Hematopoietic multipotent progenitor cell treated with erythropoietin and hydrocortisone succinate and interleukin-3 and kit ligand, for 4 days (in vitro differentiated cells): ENCODE measurements around the gene MAPRE3.

Experiments
- DNase-seq: peaks from one replicate; pipeline ENCODE4 v3.0.0-alpha.2; 2015

Gene MAPRE3

DNA sequence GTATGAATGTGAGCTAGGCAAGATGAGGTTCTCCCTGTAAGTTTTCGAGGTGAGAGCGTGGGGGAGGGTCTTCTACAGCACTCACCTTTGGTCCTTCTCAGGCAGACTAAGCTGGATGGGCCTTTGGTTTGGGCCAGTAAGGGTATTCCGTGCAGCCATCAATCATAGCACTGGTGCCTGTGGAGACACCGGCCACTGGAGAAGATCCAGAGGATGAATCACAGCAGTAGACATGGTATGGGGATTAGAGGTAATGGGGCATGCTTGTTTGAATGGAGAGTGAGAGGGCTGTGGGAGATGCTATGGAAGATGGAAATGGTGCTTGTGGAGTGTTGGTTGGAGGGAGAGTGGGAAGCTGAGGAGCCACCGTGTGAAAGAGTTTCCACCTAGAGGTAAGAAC lies 16.1 kb downstream of the MAPRE3 start:
- no peak for DNase-seq

DNA sequence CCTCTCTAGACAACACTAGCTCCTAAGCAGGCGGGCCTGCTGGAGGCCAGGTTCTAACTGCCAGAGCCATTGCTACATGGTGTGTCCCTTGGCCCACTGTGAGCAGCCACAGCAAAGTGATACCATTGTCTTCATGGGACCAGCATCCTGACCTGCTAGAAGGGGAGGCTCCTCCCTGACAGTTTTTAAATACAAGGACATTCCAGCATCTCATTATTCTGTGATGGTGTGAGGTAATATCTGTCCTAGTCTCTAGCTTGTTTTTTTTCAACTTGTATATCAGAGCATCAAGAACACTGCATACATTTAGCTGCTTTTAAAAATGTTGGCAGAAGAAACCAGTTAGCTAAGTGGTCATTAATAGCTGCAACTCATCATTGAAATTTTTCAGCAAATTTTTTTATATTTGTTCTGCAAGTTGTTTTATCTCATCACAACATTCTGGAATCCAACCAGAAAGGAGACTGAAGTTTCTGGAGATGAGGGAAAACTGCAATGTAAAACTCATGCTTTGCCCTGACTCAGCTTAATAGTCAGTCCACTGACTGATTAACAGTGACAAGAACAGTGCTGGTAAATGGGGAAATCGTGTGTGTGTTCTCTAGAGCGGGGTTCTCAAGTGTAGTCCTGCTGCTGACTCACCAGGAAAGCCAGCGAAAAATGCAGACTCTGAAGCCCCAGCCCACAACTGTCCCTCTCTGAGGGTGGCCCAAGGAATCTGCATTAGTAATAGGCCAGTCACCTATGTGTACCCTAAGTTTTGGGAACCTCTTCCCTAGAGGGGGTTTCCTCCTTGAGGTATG lies 17.8 kb downstream of the MAPRE3 start:
- DNase-seq, result no peak

DNA sequence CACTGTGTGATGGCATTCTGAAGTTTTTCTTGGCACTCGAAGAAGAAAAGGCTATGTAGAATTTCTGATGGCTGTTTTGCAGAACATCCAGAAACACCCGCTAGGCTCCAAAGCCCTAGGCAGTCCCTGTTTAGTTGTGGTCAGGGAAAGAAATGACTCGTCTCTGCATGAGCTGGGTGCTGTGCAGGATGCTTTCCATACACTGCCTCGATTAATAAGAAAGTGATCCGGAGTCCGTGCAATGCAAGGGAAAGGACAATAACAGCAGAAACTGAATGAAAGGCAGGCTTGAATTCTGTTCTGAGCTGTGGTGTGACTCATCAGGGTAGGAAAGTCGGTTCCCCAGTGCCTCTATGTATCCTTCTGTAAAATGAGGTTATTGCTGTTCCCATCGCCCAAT lies 18.7 kb downstream of the MAPRE3 start:
- DNase-seq, result no peak

DNA sequence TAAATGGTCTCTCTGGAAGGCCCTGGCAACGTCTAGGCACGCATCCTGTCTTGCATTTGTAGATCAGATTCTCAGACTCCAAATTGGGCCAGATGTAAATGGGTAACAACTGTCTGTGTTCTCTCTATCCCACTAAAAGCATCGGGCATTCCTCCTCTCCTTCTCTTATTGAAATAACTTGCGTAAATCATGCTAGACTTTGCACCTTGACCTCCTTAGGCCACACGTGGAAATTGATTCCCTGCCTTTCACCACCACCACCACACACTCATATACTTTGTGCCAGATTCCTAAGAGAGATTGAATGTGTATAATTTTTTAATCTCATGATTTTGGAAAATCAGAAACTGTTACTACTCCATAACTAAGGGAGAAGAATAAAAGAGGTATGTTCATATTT lies 21.3 kb downstream of the MAPRE3 start:
- no peak for DNase-seq

DNA sequence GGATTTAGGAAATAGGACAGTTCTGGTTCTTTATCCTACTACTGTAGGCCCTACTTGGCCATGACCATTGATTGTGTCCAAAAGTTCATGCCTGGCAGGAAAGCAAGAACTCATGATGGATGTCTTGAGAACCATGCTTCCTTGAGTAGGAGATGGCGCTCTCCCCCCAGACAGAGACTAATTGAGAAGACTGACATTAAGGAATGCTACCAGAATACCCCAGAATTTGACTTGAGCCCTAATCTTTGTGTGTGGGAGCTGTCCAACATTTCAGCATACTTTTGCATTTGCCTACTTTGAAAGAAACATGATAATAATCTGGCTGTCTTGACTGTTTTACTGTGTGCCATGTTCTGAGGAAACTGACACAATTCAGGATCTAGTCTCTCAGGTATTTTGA lies 23.3 kb downstream of the MAPRE3 start:
- DNase-seq, result peak; percentile 66

DNA sequence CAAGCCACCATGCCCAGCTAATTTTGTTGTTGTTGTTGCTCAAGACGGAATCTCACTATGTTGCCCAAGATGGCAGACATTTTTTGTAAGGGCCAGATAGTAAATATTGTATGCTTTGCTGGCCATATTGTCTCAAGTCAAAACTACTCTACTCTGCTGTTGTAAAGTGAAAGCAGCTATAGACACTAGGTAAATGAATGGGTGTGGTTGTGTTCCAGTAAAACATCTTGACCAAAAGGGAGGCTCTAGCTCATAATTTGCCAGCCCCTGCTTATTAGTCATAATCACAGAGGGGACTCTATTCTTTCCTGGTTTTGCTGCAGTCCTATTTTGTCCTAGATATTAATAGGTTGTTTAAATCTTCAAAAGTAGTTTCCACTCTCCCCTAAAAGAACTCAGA lies 24.5 kb downstream of the MAPRE3 start:
- no peak for DNase-seq

DNA sequence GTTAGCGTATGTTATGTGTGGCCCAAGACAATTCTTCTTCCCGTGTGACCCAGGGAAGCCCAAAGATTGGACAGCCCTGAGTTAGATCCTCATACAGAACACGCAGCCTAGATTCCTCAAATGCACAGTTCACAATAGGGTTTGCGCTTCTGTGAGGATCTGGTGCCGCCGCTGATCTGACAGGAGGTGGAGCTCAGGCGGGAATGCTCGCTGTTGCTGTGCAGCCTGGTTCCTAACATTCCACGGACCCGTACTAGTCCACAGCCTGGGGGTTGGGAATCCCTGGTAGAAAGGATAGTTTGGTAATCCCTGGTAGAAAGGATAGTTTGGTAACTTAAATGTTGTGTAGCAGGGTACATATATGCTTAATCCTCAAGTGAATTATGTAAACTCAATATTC lies 27.0 kb downstream of the MAPRE3 start:
- DNase-seq, result no peak

DNA sequence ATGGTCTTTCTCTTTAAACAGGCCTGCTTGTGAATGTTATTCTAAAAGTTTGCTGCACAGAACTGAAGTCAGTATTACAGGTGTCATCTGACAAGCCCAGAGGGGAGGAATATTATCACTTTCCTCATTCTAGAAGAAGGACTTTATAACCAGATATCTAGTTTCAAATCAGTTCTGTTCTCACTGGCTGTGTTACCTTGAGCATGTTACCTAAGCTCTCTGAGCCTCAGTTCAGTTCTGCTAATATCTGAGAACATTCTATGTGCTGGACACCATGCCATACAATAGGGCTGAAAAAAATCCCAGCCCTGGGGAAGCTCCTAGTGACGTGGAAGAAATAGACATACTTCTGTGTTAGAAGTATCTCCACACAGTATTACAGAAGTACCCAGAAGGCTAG lies 27.9 kb downstream of the MAPRE3 start:
- no peak for DNase-seq

DNA sequence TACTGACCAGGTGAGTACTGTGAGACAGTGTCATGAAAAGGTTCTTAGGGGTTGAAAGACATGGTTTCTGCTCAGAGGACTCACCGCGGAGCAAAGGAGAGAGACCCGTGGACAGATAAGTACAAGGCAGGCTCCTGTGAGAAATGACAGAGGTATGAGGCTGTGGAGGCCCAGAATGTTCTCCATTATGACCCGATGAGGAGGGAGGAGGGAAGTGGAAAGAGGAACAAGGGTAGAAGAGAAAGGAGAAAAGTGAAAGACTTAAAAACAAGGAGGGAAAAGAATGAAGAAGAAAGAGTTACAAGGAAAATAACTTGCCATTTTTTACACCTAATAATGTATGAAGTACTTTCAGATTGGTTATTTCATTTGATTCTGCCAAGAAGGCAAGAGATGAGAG lies 29.8 kb downstream of the MAPRE3 start:
- DNase-seq, result no peak

DNA sequence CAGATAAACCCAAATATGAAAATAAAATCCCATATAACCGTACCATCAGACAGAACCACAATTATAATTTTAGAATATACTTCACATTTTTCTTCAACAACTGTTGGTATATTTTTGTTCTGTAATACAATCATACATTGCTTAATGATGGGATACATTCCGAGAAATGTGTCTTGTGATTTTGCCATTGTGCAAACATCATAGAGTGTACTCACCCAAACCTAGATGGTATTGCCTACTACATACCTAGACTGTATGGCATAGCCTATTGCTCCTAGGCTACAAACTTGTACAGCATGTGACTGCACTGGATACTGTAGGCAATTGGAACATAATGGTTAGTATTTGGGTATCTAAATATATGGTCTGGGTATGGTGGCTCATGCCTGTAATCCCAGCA lies 30.6 kb downstream of the MAPRE3 start:
- DNase-seq, result no peak

DNA sequence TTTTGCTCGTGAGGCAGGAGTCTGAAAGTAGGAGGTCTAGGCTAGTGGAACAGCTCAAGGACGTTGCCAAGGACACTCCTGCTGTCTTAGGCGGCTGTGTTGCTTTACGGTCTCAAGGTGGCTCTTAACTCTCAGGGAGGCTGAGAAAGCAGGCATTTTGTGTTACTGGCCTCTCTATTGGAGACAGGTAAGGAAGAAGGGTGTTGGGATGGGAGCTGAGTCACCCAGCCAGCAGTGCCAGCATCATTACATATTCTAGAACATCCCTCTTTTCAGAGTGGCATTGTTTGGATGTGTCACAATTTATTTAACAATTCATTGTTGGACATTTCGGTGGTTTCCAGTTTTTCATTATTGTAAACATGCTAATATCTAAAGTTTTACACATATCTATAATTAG lies 31.5 kb downstream of the MAPRE3 start:
- DNase-seq, result no peak

DNA sequence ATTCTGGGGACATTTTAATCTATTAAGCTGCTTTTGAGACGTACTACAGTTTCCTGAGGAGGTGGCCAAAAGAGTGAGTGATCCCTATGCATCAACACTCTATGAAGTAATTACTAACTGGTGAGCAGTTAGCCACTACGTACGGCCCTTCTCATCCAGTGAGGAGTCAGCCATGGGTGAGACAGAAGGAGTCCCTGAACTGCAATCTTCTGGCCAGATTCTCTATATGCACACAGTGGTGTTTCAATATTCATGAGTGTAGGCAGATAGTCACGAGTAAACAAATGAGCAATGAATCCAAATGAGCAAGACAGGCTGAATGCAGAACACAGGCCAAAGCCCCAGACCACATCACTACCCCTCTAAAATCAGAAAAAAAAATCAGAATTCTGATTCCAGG lies 32.6 kb downstream of the MAPRE3 start:
- DNase-seq, result no peak

DNA sequence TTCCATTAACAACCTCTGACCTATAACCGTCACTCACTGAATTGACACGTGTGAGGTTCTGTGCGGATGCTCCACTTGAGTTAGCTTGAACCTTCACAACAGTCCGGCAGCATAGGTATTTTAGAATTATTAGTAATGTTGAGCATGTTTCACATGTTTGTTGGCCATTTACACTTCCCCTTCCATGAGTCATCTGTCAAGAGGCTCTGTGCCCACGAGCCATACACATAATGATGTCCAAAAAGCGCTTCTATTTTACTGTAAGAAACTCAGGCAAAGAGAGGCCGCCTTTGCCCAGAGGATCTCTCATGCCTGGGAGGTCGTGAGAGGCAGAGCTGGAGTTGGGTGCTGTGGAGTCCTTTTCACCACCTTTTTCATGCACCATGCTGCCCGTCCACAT lies 33.4 kb downstream of the MAPRE3 start:
- no peak for DNase-seq

DNA sequence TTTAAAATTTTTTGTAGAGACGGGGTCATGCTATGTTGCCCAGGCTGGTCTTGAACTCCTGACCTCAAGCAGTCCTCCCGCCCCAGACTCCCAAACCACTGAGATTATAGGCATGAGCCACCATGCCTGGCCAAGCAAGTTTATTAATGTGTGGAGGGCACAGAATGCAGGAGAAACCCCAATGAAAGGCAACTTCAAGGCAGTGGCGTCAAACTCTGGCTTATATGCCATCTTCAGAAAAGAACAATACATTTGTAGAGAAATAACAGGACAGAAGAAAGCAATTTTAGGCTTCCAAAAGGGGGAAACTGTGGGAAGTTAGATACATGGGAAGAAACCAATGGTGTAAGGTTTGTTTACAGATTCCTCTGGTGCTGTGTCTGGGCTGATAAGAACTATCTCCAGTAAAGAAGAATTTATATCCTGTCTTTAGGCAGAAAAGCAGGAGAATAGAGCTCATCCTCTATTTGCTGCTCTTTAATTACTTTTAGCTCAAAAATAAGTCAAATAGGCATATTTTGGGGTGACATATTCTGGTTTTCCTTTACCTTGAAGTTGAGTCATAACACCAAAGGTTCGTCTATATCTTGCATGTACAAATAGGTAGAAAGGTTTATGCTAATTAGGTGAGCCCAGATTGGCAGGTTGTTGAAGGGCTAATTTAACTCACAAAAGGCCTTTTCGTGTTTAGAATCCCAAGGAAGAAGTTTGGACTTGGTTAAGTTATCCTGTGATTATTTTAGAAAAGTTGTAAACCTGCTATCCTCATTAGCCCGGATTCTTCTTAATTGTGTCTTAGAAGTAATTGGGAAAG lies 36.4 kb downstream of the MAPRE3 start:
- no peak for DNase-seq

DNA sequence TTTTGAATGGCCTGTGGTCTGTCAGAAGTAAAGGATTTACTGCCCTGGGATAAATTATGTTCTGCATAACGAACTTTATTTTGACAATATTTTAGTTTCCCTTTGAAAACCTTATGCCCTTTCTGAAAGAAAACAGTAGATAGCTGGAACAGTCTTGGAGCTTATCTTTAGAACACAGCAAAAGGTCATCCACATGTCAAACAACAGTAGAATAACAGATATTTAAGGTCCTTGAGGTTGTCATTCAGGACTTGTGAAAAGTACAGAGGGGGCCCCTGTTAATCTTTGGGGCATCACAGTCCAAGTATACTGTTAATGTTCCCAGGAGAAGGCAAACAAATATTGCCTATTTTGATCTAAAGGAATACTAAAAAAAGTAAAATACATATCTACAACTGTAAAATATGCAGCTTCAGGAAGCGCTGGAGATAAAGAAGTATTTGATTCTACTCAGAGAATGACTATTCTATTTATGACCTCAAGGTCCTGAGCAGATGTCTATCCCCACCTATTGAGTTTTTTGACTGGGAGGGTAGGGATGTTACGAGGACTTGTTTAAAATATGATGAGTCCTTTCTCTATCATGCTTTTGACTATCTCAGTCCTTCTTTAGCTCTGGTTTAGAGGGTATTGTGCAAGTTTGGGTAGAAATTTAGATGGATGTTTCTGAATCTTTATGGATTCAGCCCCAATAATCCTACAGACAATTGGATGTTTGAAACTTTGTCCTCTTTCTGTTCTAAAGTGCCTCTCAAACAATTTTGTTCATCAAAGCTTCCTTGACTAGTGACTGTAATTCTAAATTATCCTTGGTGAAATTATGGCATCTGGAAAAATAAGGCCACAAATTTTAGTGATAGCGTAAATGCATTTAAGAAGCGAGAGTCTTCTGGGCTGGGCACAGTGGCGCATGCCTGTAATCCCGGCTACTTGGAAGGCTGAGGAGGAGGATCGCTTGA lies 37.3 kb downstream of the MAPRE3 start:
- DNase-seq, result peak; percentile 71

DNA sequence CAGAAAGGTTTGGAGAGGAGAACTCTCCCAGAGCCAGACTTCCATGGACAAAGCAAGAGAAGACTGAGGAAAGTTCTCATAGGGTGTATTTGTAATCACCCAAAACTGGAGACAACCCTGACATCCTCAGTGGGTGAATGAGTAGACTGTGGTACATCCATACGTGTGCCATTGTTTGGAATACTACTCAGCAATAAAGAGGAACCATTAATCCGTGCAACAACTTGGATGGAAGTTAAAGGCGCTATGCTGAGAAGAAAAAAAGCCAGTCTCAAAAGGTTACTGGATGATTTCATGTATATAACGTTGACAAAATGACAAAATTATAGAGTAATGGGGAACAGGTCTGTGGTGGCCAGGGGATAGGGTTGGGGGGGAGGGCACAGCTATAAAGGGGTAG lies 38.2 kb downstream of the MAPRE3 start:
- DNase-seq, result no peak

DNA sequence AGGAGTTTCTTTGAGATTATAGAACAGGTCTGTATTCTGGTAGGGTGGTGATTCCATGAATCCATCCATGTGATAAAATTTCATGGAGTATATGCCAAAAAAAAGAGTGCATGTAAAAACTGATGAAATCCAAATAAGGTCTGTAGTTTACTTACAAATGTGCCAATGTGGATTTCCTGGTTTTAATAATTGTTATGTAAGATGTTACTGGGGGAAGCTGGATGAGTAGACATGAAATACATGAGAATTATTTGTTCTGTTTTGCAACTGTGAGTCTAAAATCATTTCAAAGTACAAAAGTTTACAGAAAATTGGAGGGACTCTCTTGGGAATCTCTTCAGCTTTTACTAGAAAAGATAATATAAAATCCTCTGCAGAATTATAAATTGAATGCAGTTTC lies 38.6 kb downstream of the MAPRE3 start:
- no peak for DNase-seq

DNA sequence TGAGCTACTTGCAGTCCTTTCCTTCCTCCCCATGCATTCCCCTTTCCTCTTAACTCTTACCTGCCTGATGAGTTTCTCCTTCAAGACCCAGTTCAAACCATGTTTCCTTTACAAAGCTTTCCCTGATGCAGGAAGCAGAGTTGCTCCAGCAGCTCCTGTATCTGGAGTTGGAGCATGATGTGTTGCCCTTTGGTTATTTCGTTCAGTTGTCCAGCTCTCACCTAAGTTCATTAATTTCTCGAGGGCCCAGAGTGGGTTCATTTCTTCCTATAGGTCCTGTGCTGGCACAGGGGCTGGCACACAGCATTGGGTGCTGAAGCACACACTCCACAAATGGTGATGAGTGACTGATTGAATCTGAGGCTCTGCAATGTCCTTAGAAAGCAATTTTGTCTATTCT lies 39.3 kb downstream of the MAPRE3 start:
- no peak for DNase-seq

DNA sequence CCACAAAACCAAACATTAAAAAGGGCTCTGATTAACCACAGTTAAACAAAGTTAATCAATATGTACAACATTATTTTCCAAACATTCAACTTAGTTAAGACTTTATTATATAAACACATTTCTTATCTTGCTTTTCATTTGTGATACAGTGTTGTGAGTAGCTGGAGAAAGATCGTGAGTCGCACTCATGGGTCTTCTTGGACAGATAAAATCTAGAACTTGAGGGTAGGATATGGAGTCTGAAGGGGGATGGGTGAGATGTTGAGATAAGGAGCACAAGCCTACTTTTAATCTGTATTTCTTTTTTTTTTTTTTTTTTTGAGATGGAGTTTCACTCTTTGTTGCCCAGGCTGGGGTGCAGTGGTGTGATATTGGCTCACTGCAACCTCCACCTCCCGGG lies 39.7 kb downstream of the MAPRE3 start:
- peak; percentile 72 for DNase-seq

DNA sequence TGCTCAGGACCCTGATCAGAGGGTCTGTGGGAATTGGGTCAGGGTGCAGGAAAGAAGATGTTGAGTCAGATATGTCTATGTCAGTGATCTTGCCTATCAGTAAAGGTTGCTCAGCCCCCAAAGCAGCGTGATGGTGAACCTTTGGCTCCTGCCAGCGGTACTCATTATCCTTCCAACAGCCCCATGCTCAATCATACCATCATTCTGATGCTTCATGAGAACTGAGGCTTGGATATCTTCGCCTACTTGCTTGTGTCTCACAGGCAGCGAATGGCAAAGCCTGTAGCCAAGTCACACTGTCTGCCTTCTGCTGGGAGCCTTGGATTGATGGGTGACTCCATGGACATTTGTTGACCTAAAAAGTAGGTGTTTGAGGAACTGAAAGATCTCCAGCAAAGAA lies 43.3 kb downstream of the MAPRE3 start:
- no peak for DNase-seq

DNA sequence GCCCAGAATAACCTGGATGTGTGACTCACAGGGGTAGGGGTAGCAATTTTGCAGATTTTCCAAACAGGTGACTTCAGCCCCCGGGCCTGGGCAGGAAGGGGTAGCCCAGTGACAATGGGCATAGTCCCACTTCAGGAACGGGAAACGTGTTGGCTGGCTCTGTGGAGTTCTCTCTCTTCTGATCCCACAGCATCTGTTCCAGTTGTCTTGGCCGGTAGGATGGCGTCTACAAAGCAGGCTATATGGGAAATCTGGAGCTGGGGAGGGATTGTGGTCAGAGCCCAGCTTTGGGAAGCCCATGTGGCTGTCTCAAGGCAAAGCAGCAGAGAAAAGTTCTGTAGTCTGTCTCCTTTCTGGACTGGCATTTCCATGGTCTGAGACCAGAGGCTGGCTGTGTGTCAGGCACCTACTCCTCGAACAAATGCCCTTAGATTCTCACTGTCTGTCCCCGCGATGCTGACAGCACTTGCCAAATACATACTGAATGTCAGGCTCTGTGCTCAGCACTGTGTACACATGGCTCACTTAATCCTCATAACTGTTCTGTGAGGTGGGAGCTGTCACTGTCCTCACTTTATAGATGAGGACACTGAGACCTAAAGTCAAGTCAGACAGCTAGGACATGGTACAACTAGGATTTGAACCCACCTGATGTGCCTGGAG lies 44.5 kb downstream of the MAPRE3 start:
- DNase-seq, result no peak

DNA sequence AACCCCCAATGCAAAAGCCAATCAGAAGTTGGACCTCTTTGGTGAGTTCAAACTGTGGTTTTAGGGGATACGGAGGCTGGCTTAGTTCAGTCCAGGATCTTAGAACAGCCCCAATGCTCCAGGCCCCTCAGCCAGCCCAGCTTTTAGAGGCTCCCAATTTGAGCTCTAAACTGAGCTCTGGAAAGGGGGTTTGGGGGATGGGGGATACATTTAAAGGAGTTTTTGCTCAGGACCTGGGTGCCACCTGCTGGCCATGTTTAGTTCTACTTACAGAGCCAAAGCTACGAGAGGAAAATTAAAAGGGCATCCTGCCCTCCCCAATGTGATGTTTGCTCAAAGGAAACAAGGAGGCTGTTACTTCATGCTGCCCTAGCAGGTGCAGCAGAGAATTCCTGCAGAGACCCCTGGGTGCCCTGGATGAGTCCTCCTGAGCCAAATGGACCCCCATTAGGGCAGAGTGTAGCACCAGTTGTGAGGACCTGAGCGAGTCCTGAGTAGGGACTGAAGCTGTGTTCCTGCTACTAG lies 46.4 kb downstream of the MAPRE3 start:
- DNase-seq, result peak; percentile 89

DNA sequence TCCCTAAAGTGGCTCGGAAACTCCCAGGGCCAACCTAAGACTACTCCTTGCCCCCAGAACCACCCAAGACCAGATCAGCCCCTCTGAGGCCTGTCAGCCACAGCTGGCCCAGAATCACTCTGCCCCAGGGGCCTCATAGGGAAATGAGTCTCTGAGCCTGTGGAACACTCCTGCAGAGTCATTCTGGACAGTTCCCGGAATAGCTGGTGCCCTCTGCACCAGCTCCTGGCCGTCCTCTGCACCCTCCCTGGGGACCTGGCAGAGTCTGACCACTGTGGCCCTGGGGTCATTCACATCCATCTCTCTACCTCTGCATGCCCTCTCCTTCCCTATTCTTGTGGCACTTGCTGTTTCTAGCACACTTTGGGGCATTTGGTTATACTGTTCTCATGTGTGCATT lies 47.7 kb downstream of the MAPRE3 start:
- no peak for DNase-seq
